GM12891 (cell line): ENCODE measurements around the gene CFAP298.

Experiments used
- PAX5 ChIP-seq: IDR thresholded peaks from 2 replicates; pipeline ENCODE4 v1.6.1; 2011; ENCODE audit warnings: low read length, moderate library complexity, mild to moderate bottlenecking; ENCODE audit not compliant: insufficient read depth, severe bottlenecking
- POLR2A ChIP-seq: IDR thresholded peaks from 2 replicates; pipeline ENCODE4 v1.6.1; 2011; ENCODE audit warnings: low read depth, low read length, control low read depth
- POLR2AphosphoS5 ChIP-seq: IDR thresholded peaks from 2 replicates; pipeline ENCODE4 v1.6.1; 2011; ENCODE audit warnings: low read depth, low read length, control low read depth
- POU2F2 ChIP-seq: IDR thresholded peaks from 2 replicates; pipeline ENCODE4 v1.6.1; 2011; ENCODE audit warnings: low read depth, mild to moderate bottlenecking, control low read depth, low read length, moderate library complexity
- SPI1 ChIP-seq: IDR thresholded peaks from 2 replicates; pipeline ENCODE4 v1.6.1; 2011; ENCODE audit warnings: low read depth, low read length, control low read depth
- TAF1 ChIP-seq: IDR thresholded peaks from 2 replicates; pipeline ENCODE4 v1.6.1; 2011; ENCODE audit warnings: low read depth, low read length, control low read depth

GRCh38 chr21:32592929-32593502, 19.2 kb downstream of the CFAP298 start:
- TF ChIP-seq PAX5 (no peak), POLR2AphosphoS5 (no peak), POLR2A (no peak), TAF1 (no peak), SPI1 (no peak), POU2F2 (no peak)
